CD4-positive, alpha-beta T cell treated with Interleukin-4 for 4 hours (primary cell): ENCODE data around the gene SREBF2.

Source experiments
- DNase-seq: peaks from one replicate; pipeline ENCODE4 v3.0.0-alpha.2; 2020

SREBF2 gene

GRCh38 chr22:41909310-41910049 is 76.6 kb downstream of the SREBF2 start:
- DNase-seq = no peak

DNA sequence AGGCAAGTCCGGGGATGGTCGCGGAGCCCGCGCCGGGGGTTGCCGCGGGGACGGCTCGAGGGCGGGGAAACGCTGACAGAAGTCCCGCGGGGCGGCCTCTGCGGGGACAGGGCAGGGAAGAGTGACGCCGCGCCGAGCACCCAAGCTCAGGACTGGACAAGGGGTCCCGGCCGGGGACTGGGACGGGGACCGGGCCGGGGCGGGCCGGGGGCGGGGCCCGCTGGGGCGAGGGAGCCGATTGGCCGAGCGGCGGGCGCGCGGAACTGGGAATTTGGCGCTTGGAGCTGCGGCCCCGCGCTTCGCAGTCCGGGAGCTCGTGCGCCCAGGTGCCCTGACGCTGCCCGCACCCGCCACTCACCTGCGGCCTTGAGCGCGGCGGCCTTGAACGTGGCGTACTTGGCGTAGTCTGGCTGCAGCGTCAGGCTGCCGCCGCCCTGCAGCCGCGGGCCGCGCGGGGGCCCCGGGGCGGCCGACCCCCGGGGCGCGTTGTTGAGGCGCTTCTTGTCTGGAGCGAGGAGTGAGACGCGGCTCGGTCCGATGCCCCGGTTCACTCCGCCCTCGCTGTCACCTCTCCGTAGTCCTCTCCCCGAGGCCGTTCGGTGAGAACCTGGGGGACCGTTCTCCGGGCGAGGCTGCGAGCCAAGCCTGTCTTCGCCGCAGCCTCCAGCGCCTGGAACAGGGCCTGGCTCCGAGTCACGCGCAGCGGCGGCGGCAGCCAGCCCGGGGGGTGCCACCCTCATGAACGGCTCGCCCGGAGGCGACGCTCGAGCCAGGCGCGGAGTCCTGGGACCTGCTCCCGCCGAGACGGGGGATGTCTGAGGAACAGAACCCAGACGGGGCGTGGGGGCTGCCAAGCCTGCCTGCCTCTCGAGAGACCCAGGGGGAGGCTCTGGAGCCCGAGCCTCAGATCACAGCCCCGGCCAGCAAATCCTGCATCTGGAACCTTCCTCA is 77.4 kb downstream of the SREBF2 start:
- no peak for DNase-seq

DNA sequence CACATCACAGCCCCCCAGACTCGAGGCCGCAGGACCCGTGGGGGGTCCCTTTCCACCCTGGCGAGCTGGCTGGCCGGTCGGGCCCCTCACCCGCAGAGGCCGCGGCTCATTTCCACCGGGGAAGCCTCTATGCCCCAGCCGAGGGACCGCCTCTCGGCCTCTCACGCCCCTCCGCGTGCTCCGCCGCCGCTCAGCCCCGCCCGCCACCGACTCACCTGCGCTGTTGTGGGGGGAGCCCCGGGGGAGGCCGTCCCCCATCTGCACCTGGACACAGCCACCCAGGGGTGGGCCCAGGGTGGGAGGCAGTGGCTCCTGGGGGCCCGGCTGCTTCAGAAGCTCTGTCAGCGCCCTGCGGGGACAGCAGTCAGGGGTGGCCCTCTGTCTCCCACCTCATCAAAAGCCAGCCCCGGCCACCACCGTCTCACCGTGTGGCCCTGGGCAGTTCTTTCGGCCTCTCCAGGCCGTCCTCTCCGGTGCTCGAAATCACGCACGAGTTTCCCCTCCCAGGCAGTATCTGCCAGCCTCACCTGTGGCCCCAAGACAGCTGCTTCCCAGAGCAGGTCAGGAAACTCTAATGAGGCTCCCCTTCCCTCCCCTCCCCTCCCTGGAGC is 78.2 kb downstream of the SREBF2 start:
- no peak for DNase-seq

- DNase-seq = no peak
These were observed 79.6 kb downstream of the SREBF2 start for GRCh38 chr22:41912338-41913039.

DNA sequence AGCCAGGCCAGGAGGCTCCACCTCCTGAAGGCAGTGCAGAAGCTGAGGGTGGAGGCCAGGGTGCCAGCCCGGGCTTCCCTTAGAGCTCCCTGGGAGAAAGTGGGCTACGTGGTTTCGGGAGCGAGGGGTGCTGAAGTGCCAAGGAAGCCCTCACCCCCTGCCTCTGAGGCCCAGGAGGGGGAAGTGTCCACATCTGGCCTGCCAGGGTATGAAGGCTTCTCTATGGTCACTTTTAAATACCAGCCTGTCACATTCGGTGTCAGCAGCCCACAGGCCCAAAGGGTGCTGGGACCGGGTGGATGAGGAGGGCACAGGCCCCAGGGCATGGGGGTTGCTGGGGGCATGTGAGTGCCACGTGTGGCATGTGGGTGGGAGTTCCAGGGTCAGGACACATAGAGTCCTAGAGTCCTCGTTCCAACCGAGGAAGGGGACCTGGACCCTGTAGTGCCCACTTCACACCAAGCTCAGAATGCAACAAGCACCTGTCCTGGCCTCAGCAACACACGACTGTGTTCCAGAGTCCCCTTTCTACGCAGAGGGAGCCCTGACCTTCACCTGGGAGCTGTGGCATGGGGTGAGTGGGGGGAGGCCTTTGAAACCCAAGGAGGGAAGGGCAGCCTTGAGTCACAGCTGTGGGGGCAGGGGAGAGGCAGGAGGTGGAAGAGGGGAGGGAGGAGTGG is 80.3 kb downstream of the SREBF2 start:
- DNase-seq = no peak

GRCh38 chr22:41913842-41914534 is 81.1 kb downstream of the SREBF2 start:
- no peak for DNase-seq

GRCh38 chr22:41914611-41915034 is 81.7 kb downstream of the SREBF2 start:
- DNase-seq = no peak

DNA sequence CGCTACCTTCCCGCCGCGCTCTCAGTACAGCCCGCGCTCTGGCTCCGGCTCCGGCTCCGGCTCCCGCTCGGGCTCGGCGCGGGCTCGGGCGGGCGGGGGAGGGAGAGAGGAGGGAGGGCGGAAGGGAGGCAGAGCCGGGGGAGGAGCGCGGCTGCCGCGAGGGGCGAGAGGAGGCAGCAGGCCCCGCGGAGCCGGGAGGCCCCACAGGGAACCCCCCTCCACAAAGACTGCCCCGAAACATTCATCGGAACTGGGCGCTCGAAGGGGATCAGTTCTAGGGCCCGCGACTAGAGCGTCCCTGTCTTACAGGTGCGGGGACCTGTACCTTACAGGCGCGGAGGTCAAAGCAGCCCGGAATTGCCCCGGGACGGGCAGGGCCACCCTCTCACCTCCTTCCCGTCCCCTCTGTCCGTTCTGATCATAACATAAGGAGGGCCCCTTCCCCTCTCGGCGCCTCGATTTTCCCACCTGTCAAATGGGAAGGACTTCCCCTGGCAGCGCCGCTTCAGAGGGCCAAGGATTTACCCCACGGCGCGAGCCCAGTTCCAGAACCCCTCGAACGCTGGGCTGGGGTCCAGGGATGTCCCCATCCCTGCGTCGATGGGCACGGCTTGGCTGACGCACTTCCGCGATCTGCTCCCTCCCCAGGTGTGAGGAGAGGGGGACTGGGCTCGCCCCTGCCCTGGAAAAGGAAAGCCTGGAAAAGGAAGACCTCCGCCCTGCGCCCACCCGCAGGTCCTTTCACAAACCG is 82.3 kb downstream of the SREBF2 start, which contains the start of gene SHISA8:
Gene SHISA8 (minus strand): TSS at position 40 of the 751 bp plus-strand sequence. CDS start 407 bp downstream, outside the sequence.
- DNase-seq = peak; percentile 33

- no peak for DNase-seq
These were observed 83.0 kb downstream of the SREBF2 start for GRCh38 chr22:41915786-41916493.

DNA sequence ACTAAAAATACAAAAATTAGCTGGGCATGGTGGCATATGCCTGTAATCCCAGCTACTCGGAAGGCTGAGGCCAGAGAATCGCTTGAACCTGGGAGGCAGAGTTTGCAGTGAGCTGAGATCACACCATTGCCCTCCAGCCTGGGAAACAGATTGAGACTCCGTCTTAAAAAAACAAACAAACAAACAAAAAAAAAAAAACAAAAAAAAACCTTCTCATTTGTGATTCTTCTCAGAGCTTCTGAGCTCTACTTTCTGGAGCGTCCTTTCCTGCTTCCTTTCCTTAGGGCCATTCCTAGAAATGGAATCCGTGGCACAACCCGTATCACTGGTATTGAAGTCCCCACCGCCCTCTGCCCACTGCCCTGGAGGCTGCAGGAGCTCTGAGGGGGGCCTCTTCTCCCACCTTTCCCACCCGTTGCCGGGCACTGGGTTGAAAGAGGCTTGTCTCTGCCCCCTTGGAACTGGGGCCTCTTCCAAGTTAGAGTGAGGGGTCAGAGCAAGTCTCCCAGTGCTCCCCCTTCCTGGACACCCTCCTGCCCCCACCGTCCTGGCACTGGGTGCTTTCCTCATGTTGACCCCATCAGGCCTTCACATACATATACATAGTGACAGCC is 83.9 kb downstream of the SREBF2 start:
- DNase-seq = no peak

GRCh38 chr22:41917375-41917902 is 84.5 kb downstream of the SREBF2 start:
- no peak for DNase-seq

DNA sequence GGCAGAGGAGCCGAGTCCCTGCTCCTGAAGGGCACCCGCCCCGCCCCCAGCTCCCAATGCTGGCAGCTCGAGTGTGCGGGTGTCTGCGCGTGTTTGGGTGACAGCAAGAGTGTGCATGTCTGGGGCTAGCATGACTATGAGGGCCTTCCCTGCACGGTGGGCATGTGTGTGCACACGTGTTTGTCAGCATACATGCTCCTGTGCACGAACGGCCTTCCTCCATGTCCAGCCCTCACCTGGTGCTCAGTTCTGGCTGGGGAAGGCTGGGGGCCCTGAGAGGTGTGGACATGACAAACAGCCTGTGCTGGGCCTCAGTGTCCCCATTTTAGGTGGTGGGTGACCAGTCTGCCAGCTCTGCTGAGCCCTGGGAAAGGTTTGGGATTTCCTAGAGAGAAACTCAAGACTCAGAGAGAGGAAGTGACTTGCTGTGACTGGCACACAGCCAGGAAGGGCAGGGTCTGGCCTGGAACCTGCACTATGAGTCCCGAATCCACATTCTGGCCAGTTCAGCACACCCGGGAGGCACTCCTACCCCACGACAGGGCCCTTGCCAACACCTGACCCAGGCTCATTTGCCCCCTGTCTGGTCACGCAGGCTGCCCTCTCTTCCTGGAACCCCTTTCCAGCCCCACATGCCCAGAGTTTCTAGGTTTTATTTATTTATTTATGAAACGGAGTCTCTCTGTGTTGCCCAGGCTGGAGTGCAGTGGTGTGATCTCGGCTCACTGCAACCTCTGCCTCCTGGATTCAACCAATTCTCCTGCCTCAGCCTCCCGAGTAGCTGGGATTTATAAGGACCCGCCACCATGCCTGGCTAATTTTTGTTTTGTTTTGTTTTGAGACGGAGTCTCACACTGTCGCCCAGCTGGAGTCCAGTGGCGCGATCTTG is 85.2 kb downstream of the SREBF2 start:
- no peak for DNase-seq

GRCh38 chr22:41919357-41920224 is 86.7 kb downstream of the SREBF2 start:
- no peak for DNase-seq

DNA sequence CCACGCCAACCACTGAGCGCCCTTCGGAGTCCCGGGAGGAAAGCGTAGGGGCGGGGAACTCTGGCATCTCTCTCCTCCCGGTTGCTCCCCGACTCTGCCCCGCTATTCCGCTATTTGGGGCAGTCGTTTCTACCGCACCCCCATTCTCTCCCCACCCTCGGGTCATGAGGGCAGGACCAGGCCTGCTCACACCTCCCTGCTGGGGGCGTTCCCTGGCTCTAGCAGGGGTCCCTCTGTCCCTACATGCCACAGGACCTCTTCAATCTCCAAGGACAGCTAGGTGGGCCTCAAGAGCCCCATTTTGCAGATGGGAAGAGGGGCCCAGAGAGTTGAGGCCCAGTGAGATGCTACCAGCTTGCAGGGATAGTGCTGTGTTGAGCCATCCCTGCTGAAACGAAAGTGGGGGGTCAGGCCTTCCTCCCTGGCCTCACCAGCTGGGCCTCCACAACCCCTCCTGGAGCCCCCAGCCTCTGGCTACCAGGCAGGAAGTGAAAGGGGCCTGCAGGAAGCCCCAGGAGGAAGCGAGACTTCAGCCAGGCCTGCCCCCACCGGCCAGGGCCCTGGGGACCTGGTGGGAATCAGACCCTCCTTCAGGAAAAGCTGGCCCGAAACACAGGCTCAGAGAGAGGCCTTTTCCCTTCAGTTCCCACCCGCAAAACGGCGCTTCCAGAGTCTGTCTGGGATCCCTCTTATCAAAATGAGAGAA is 87.5 kb downstream of the SREBF2 start:
- DNase-seq = no peak

DNA sequence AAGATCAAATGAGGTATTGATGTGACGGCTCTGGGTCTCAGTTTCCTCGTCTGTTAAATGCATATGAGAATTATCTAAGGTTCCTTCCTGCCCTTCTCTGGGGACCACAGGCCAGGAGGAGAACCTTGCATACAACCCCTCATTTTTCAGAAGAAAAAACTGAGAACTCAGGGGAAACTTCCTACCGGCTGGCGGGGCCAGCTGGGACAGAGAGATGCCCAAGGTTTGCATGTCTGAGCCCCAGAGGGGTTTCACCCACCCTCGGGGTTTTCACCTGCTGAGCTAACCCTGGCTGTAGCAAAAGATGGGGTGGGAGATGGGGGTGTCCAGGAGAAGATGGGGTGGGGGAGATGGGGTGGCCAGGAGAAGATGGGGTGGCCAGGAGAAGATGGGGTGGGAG is 89.4 kb downstream of the SREBF2 start:
- no peak for DNase-seq

GRCh38 chr22:41922940-41923594 is 90.2 kb downstream of the SREBF2 start:
- no peak for DNase-seq
